GM12875 (cell line): Measurements from ENCODE around the gene PCNX2.

ENCODE experiments used
- H3K4me3 ChIP-seq: one replicate; pipeline ENCODE4 v1.5.1; 2011; ENCODE audit warnings: low read depth, low read length, control low read depth
- TF ChIP-seq, protein P1 (sequence below): IDR thresholded peaks from 2 replicates; pipeline ENCODE4 v1.5.1; 2011; ENCODE audit warnings: low read depth, mild to moderate bottlenecking, control low read depth, inconsistent platforms, low read length, moderate library complexity, borderline replicate concordance; ENCODE audit not compliant: insufficient read depth

The PCNX2 gene

DNA sequence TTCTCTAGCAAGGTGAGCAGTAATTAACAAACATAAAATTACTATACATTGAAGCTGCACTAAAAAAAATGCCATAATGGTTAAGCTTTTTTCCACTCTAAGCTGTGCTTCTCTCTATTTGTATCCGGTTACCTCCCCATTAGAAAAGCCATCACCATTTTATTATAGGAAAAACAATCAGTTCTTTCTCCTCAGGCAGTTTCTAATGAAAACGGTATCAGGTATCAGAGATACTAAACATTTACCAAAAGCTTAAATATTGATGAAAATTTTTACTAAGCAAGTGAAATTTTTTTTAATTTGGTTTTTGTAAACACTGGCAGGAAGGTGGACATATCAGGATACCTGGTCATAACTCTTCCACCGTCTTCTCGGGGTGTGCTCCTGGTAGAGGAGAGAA, 330.9 kb downstream of the PCNX2 start:
- TF ChIP-seq, protein P1, sequence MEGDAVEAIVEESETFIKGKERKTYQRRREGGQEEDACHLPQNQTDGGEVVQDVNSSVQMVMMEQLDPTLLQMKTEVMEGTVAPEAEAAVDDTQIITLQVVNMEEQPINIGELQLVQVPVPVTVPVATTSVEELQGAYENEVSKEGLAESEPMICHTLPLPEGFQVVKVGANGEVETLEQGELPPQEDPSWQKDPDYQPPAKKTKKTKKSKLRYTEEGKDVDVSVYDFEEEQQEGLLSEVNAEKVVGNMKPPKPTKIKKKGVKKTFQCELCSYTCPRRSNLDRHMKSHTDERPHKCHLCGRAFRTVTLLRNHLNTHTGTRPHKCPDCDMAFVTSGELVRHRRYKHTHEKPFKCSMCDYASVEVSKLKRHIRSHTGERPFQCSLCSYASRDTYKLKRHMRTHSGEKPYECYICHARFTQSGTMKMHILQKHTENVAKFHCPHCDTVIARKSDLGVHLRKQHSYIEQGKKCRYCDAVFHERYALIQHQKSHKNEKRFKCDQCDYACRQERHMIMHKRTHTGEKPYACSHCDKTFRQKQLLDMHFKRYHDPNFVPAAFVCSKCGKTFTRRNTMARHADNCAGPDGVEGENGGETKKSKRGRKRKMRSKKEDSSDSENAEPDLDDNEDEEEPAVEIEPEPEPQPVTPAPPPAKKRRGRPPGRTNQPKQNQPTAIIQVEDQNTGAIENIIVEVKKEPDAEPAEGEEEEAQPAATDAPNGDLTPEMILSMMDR, result no peak
- H3K4me3 ChIP-seq, result no peak overlapping the region

GRCh38 chr1:232962761-232963745, 332.5 kb downstream of the PCNX2 start:
- TF ChIP-seq, protein P1, result no peak

GRCh38 chr1:232958067-232958466, 337.5 kb downstream of the PCNX2 start:
- TF ChIP-seq, protein P1, result no peak

More at GRCh38 chr1:232962761-232963745, 332.5 kb downstream of the PCNX2 start:
- H3K4me3 ChIP-seq, result no peak overlapping the region

DNA sequence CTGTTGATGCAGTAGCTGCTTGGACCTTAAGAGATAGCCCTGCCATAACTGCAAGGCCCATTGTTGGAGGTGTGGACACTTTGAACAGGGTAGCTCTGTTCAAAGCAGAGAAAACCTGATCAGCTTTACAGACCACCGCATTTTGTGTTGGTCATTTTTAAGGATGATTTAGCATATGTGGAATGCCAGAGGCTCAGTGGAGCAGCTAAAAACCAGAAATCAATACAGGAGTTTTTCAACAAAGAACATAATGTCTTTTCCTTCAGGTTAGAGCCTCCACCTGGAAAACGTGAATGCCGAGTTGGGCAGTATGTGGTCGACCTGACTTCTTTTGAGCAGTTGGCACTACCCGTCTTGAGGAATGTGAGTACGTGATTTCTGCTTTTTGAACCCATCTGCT, 339.4 kb downstream of the PCNX2 start:
- no peak overlapping the region for H3K4me3 ChIP-seq
- TF ChIP-seq, protein P1, result no peak

More at GRCh38 chr1:232958067-232958466, 337.5 kb downstream of the PCNX2 start:
- no peak overlapping the region for H3K4me3 ChIP-seq

GRCh38 chr1:232954594-232955365, 340.7 kb downstream of the PCNX2 start:
- no peak overlapping the region for H3K4me3 ChIP-seq
- TF ChIP-seq, protein P1, result no peak

DNA sequence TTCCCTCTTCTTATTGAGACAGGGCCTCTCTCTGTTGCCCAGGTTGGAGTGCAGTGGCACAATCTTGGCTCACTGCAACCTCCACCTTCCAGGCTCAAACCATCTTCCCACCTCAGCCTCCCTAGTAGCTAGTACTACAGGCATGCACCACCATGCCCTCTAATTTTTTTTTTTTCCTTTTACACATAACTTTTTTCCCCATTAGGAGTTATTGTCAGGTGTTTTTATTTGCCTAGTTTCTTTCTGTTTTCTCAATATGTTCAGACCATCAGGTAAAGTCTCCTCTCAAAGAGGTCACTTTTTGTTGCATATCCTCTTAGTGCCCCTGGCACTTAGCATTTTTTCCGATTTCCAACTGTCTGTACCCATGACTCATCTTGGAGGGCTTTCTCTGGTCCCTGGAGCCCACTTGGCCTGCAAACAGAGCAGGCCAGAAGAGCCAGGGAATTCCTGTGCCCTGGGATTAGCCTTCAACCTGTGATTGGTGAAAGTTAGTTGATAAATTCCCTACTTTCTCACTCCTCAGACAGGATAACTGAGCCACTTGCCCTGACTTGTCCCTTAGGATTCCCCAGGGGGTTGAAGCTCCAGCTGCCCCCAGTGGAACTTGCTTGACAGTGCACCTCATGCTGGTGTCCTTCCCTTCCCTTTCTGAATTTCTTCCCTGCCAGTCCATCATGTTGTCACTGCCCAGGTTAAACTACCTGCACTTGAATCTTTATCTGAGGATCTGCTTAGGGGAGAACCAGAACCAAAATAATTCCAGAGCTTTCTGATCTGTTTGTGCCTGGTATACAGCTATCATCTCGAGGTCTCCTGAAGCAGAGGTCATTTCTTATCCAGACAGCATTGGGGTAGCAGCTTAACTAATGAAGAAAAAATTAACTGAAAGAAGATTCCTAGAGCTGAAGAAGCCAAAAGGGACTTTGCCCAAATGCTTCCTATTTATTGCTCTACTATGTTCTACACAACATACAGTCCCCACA, 342.7 kb downstream of the PCNX2 start:
- no peak overlapping the region for H3K4me3 ChIP-seq
- TF ChIP-seq, protein P1, result peak; percentile 81
